ENCODE results near the gene USP53. TPM values are rescaled to one million over a fixed set of nuclear protein-coding genes. Genes with fewer than 3 reads are reported as not detected.

USP53 gene
- total RNA-seq, 4 donors from 2014 or later = 79.0 to 186 (median 125) TPM

- Histone ChIP-seq H3K4me3 (no peak overlapping the region), H3K36me3 (no peaks in the 10 kb centered on the region), H3K27ac (no peak overlapping the region), H3K9me3 (no peaks in the 10 kb centered on the region), H3K27me3 (no peaks in the 10 kb centered on the region), H3K4me1 (no peaks in the 10 kb centered on the region)
- no peak for ATAC-seq
- TF ChIP-seq EP300 (IDR thresholded peaks at IDR 0.05) (no peak), CTCF (IDR thresholded peaks at IDR 0.05) (no peak), POLR2AphosphoS5 (IDR thresholded peaks at IDR 0.05) (no peak), POLR2A (IDR thresholded peaks at IDR 0.05) (no peak)
- WGBS, 2 donors (ENCODE audit: low coverage in 1 of 2) = 80 to 88% methylated on average over 2 to 10 of the region's 11 CpGs
These were observed 14.7 kb upstream of the USP53 start for GRCh38 chr4:119197772-119198212.

GRCh38 chr4:119204916-119205315 lies 7.6 kb upstream of the USP53 start:
- TF ChIP-seq POLR2A (IDR thresholded peaks at IDR 0.05) (no peak), EP300 (IDR thresholded peaks at IDR 0.05) (no peak), CTCF (IDR thresholded peaks at IDR 0.05) (no peak), POLR2AphosphoS5 (IDR thresholded peaks at IDR 0.05) (no peak)
- H3K4me3 ChIP-seq = no peak overlapping the region
- ATAC-seq = no peak
- no peaks in the 10 kb centered on the region for H3K27me3 ChIP-seq
- H3K4me1 ChIP-seq = peaks cover 9 to 41% (median 12%) of the 10 kb centered on the region in 3 donors
- WGBS, 2 donors (ENCODE audit: low coverage in 1 of 2) = 45 to 64% methylated on average over 4 of the region's 4 CpGs
- peak overlapping the region; percentile 65 to 71 (median 69) for H3K27ac ChIP-seq
- no peaks in the 10 kb centered on the region for H3K9me3 ChIP-seq
- no peaks in the 10 kb centered on the region for H3K36me3 ChIP-seq

- ATAC-seq = no peak
- Histone ChIP-seq H3K27me3 (no peaks in the 10 kb centered on the region), H3K4me1 (peaks cover 9 to 42% (median 12%) of the 10 kb centered on the region in 3 donors), H3K36me3 (no peaks in the 10 kb centered on the region), H3K4me3 (no peak overlapping the region), H3K9me3 (no peaks in the 10 kb centered on the region), H3K27ac (peak overlapping the region in 3 of 4 donors; percentile 69 to 71 (median 69))
- no peak for TF ChIP-seq POLR2AphosphoS5 (IDR thresholded peaks at IDR 0.05)
- no peak for TF ChIP-seq POLR2A (IDR thresholded peaks at IDR 0.05)
- no peak for TF ChIP-seq CTCF (IDR thresholded peaks at IDR 0.05)
- TF ChIP-seq EP300 (IDR thresholded peaks at IDR 0.05) = no peak
These were observed 6.8 kb upstream of the USP53 start for GRCh38 chr4:119205690-119206089.

GRCh38 chr4:119206178-119206577 lies 6.3 kb upstream of the USP53 start:
- Histone ChIP-seq H3K4me1 (peaks cover 9 to 46% (median 12%) of the 10 kb centered on the region in 3 donors), H3K27ac (peak overlapping the region; percentile 59 to 71 (median 69)), H3K4me3 (no peak overlapping the region), H3K9me3 (no peaks in the 10 kb centered on the region), H3K27me3 (no peaks in the 10 kb centered on the region), H3K36me3 (no peaks in the 10 kb centered on the region)
- peak; percentile 63 for ATAC-seq
- TF ChIP-seq POLR2A (IDR thresholded peaks at IDR 0.05) = no peak
- peak; percentile 23 for TF ChIP-seq POLR2AphosphoS5 (IDR thresholded peaks at IDR 0.05)
- 18 to 33% methylated on average over 1 of the region's 1 CpG for WGBS, 2 donors (ENCODE audit: low coverage in 1 of 2)

GRCh38 chr4:119207051-119207450 lies 5.5 kb upstream of the USP53 start:
- H3K4me1 ChIP-seq = peaks cover 9 to 50% (median 12%) of the 10 kb centered on the region in 3 donors
- no peak overlapping the region for H3K4me3 ChIP-seq
- H3K27ac ChIP-seq = peak overlapping the region in 2 of 4 donors; percentile 69
- no peaks in the 10 kb centered on the region for H3K9me3 ChIP-seq
- H3K27me3 ChIP-seq = no peaks in the 10 kb centered on the region
- no peaks in the 10 kb centered on the region for H3K36me3 ChIP-seq
- 0% methylated on average over 1 of the region's 1 CpG; no CpG with 5 or more reads in 1 of the 2 donors for WGBS, 2 donors (ENCODE audit: low coverage in 1 of 2)
- TF ChIP-seq CTCF (IDR thresholded peaks at IDR 0.05) = no peak
- no peak for TF ChIP-seq POLR2A (IDR thresholded peaks at IDR 0.05)
- ATAC-seq = no peak

All from gastroesophageal sphincter (tissue), 4 donors.